ENCODE data around the gene DSCAML1. TPM values are rescaled to one million over a fixed set of nuclear protein-coding genes. Genes with fewer than 3 reads are reported as not detected.

Gene DSCAML1
- total and polyA plus RNA-seq, 9 of the 15 experiments (the other 6 are each of a cell fraction or from before 2014, with no cell fraction given), result not detected

GRCh38 chr11:117582433-117582832 lies 214.6 kb downstream of the DSCAML1 start:
- in situ Hi-C loops (cut with MboI) (no loop called here), intact Hi-C loops (cut with micrococcal nuclease) (no loop called here)
- no peak for FAIRE-seq
- Histone ChIP-seq H3K4me3 (no peak overlapping the region), H4K20me1 (replicated peaks; ENCODE audit: control insufficient read depth, insufficient read depth, low read length) (no peaks in the 10 kb centered on the region), H3K79me2 (ENCODE audit: control insufficient read depth, insufficient read depth, low read length) (no peaks in the 10 kb centered on the region), H3K36me3 (ENCODE audit: control insufficient read depth, insufficient read depth, low read length) (no peaks in the 10 kb centered on the region), H3K9me1 (ENCODE audit: control insufficient read depth, insufficient read depth, low read length) (no peaks in the 10 kb centered on the region), H2AFZ (ENCODE audit: low read depth, low read length) (no peak overlapping the region), H3K4me2 (ENCODE audit: insufficient read depth, low read length) (no peak overlapping the region), H3K4me1 (replicated peaks in 1 of 2; ENCODE audit: control insufficient read depth in 2 of 2, insufficient read depth in 2 of 2, low read length in 2 of 2) (no peaks in the 10 kb centered on the region), H3K9ac (ENCODE audit: insufficient read depth in 1 of 2, low read depth in 2 of 2, low read length in 2 of 2) (no peak overlapping the region), H3K27me3 (ENCODE audit: control insufficient read depth in 2 of 2, insufficient read depth in 2 of 2, low read length in 2 of 2) (peaks cover 0 to 35% of the 10 kb centered on the region in 2 experiments; a peak in 3 of 5 replicates), H3K27ac (ENCODE audit: extremely low read depth, low read depth, low read length) (no peak overlapping the region), H3K9me3 (replicated peaks; ENCODE audit: control insufficient read depth, insufficient read depth, low read depth, low read length) (no peaks in the 10 kb centered on the region)
- TF ChIP-seq FOXJ3 (CRISPR knock-in tag; IDR thresholded peaks at IDR 0.05) (no peak), ZNF41 (CRISPR knock-in tag; conservative IDR thresholded peaks at IDR 0.05) (no peak), E2F1 (CRISPR knock-in tag; IDR thresholded peaks at IDR 0.05) (no peak), ZNF695 (CRISPR knock-in tag; IDR thresholded peaks at IDR 0.05) (no peak), ARID3A (IDR thresholded peaks at IDR 0.05; ENCODE audit: borderline replicate concordance, low read depth, low read length) (no peak), PTBP1 (IDR thresholded peaks at IDR 0.05; ENCODE audit: low read depth, low read length) (no peak)
- WGBS (ENCODE audit: insufficient coverage, low coverage, missing lambda C conversion rate), result 3% methylated on average over 6 of the region's 6 CpGs
- ATAC-seq, result no peak
- POLR2A ChIA-PET, result interaction anchor here (1.4 kb wide), 1 partner anchor 9 kb away, joined by 5 read pairs; no protein-coding TSS in a partner anchor
- CTCF ChIA-PET (ENCODE audit: low intra/inter-chr PET ratio), result no interaction called here
- DNase-seq (ENCODE audit: extremely low read depth in 1 of 4, low spot score in 3 of 4), result no peak
- no TSS peak for BruUV-seq (replicated peaks)

All from K562 (cell line).